Natural killer cell (primary cell): ENCODE results near the gene FOXP1. TPM values are rescaled to one million over a fixed set of nuclear protein-coding genes. Genes with fewer than 3 reads are reported as not detected.

Source experiments
- ATAC-seq, 3 donors: fragments of 150-1000 bp in 2 of 3; fragments of 200-7000 bp in 1 of 3; cut with Tn5 transposase; 1 replicate in 1 of 3; 2 replicates in 2 of 3; pipeline ENCODE4 v1.10.0; 2021; ENCODE audit warnings: mild to moderate bottlenecking in 2 of 3, moderate library complexity in 2 of 3
- DNase-seq, 2 donors: peaks; one replicate each; pipeline versions ENCODE4 v3.0.0 to v3.0.0-alpha.2; 2013 to 2021; ENCODE audit warnings: mixed read lengths in 1 of 2
- H3K27ac ChIP-seq: one replicate; pipeline ENCODE4 v1.5.1; 2013; ENCODE audit warnings: mild to moderate bottlenecking, low read length
- H3K27me3 ChIP-seq: one replicate; pipeline ENCODE4 v1.6.1; 2013; ENCODE audit warnings: low read length; ENCODE audit not compliant: control insufficient read depth, insufficient read depth
- H3K36me3 ChIP-seq: one replicate; pipeline ENCODE4 v1.6.1; 2013; ENCODE audit warnings: low read length; ENCODE audit not compliant: control insufficient read depth, insufficient read depth
- H3K4me1 ChIP-seq: one replicate; pipeline ENCODE4 v1.6.1; 2013; ENCODE audit warnings: low read length; ENCODE audit not compliant: control insufficient read depth, insufficient read depth
- H3K4me3 ChIP-seq: one replicate; pipeline ENCODE4 v1.5.1; 2013; ENCODE audit warnings: low read length
- H3K9me3 ChIP-seq: one replicate; pipeline ENCODE4 v1.6.1; 2013; ENCODE audit warnings: low read length; ENCODE audit not compliant: control insufficient read depth, insufficient read depth
- H3K27ac Mint-ChIP-seq, 2 donors: one replicate each; pipeline ENCODE4 v1.8.0; 2022; ENCODE audit warnings: mild to moderate bottlenecking in 2 of 2, mixed read lengths in 2 of 2, moderate library complexity in 1 of 2
- H3K27me3 Mint-ChIP-seq, 2 donors: one replicate each; pipeline ENCODE4 v1.8.0; 2022; ENCODE audit warnings: low read depth in 2 of 2, mixed read lengths in 2 of 2
- H3K36me3 Mint-ChIP-seq: one replicate; pipeline ENCODE4 v1.8.0; 2022; ENCODE audit warnings: mixed read lengths
- H3K4me1 Mint-ChIP-seq, 2 donors: one replicate each; pipeline ENCODE4 v1.8.0; 2022; ENCODE audit warnings: mixed read lengths in 2 of 2
- H3K4me3 Mint-ChIP-seq: one replicate; pipeline ENCODE4 v1.8.0; 2022; ENCODE audit warnings: mild to moderate bottlenecking, moderate library complexity, mixed read lengths
- H3K9me3 Mint-ChIP-seq, 2 donors: one replicate each; pipeline ENCODE4 v1.8.0; 2022; ENCODE audit warnings: mixed read lengths in 2 of 2
- WGBS: methylation state at CpG from one replicate; pipeline ENCODE4 v1.1.7; 2013; ENCODE audit warnings: missing lambda C conversion rate; ENCODE audit not compliant: insufficient coverage; 5-methylcytosine and 5-hydroxymethylcytosine counted together
- intact Hi-C: fragments of 100-400 bp; cut with micrococcal nuclease; formaldehyde crosslinking; loops from one replicate; pipeline ENCODE4 v1.14.2; 2022
- total RNA-seq, 4 donors: library from RNA; stranded (reverse); fragments of 120-200 nt in 1 of 4; gene quantifications; one replicate each; pipeline versions ENCODE4 v1.2.3 to v1.2.4, GENCODE V29; 2013 to 2022
- TF ChIP-seq, protein P1 (sequence below): fragments of 200-600 bp; IDR thresholded peaks from one replicate; pipeline ENCODE4 v1.8.0; 2022; ENCODE audit warnings: antibody characterized with exemption

Gene FOXP1
- total RNA-seq, 3 donors from 2014 or later (not counting 1 experiment from before 2014, with no cell fraction given): 166 to 185 (median 166) TPM

DNA sequence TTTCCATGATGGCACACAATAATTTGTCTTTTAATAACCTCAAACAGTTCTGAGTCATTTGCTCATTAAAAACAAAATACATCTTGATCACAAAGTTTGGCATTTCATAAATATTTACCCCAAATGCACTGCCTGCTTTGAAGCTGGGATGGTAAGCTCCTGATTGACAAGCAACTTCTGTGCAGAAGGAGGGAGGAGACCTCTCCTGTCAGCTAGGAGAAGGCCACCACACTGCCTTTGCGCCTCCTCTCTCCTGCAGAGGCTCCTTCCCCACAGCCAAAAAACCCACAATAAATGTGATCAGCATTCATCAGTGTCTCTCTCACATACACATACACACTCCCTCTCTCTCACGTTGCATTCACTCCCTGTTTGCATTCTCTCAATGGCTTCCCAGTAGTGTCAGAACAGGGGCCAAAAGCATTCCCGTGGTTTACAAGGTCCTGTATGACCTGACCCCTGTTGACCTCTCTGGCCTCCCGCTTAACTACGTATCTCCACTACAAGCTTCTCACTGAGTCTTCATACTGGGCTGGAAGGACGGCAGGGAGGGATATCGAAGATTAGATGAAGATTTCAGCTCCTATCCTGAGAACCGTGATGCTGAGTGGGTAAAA lies 216.4 kb downstream of the FOXP1 start:
- intact Hi-C loops: no loop called here
- no peak for ATAC-seq
- H3K27ac Mint-ChIP-seq: peak overlapping the region in 1 of 2 donors; percentile 37
- no peaks in the 10 kb centered on the region for H3K9me3 Mint-ChIP-seq
- no peak overlapping the region for H3K4me3 ChIP-seq
- no peaks in the 10 kb centered on the region for H3K4me1 ChIP-seq
- no peaks in the 10 kb centered on the region for H3K27me3 ChIP-seq
- peaks cover 7 to 11% of the 10 kb centered on the region in 2 donors for H3K4me1 Mint-ChIP-seq
- H3K9me3 ChIP-seq: no peaks in the 10 kb centered on the region
- 92% methylated on average over 8 of the region's 8 CpGs for WGBS
- H3K4me3 Mint-ChIP-seq: no peak overlapping the region
- no peak overlapping the region for H3K27ac ChIP-seq
- H3K36me3 ChIP-seq: no peaks in the 10 kb centered on the region
- no peaks in the 10 kb centered on the region for H3K36me3 Mint-ChIP-seq
- peak in 1 of 2 donors; percentile 34 for DNase-seq
- TF ChIP-seq, protein P1, sequence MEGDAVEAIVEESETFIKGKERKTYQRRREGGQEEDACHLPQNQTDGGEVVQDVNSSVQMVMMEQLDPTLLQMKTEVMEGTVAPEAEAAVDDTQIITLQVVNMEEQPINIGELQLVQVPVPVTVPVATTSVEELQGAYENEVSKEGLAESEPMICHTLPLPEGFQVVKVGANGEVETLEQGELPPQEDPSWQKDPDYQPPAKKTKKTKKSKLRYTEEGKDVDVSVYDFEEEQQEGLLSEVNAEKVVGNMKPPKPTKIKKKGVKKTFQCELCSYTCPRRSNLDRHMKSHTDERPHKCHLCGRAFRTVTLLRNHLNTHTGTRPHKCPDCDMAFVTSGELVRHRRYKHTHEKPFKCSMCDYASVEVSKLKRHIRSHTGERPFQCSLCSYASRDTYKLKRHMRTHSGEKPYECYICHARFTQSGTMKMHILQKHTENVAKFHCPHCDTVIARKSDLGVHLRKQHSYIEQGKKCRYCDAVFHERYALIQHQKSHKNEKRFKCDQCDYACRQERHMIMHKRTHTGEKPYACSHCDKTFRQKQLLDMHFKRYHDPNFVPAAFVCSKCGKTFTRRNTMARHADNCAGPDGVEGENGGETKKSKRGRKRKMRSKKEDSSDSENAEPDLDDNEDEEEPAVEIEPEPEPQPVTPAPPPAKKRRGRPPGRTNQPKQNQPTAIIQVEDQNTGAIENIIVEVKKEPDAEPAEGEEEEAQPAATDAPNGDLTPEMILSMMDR: no peak
- no peaks in the 10 kb centered on the region for H3K27me3 Mint-ChIP-seq

DNA sequence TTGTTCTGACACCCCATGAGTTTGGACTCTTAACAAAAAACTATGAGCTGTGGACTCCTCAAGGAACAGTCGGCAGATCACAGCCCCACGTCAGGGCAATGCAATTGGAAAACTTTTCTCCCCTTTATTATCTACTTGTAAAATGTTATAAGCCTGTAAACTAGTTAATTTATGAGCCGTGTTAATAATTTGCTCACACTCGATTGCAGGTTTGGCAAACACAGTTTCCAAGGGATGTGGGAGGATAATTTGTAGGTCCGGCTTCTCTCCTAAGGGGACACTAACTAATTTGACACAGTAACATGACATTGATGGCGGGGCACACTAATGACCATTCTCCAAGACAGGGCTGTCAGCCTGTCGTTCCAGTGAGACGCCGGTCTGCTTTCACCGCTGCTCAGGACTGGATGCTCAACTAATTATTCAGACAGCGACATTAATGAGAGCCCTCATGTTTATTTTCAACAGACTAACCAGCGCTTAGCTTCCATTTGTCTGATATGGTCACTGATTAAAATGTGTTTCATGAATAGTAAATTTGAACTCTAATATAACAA lies 222.1 kb downstream of the FOXP1 start:
- no peaks in the 10 kb centered on the region for H3K27me3 Mint-ChIP-seq
- H3K27ac Mint-ChIP-seq: no peak overlapping the region
- 99% methylated on average over 10 of the region's 12 CpGs for WGBS
- no peak overlapping the region for H3K4me3 Mint-ChIP-seq
- TF ChIP-seq, protein P1: no peak
- intact Hi-C loops: no loop called here
- no peaks in the 10 kb centered on the region for H3K9me3 ChIP-seq
- peak overlapping the region; percentile 31 for H3K27ac ChIP-seq
- no peaks in the 10 kb centered on the region for H3K4me1 Mint-ChIP-seq
- no peaks in the 10 kb centered on the region for H3K4me1 ChIP-seq
- ATAC-seq (no peak), DNase-seq (no peak)
- no peak overlapping the region for H3K4me3 ChIP-seq
- H3K9me3 Mint-ChIP-seq: no peaks in the 10 kb centered on the region
- no peaks in the 10 kb centered on the region for H3K27me3 ChIP-seq
- no peaks in the 10 kb centered on the region for H3K36me3 ChIP-seq
- no peaks in the 10 kb centered on the region for H3K36me3 Mint-ChIP-seq

DNA sequence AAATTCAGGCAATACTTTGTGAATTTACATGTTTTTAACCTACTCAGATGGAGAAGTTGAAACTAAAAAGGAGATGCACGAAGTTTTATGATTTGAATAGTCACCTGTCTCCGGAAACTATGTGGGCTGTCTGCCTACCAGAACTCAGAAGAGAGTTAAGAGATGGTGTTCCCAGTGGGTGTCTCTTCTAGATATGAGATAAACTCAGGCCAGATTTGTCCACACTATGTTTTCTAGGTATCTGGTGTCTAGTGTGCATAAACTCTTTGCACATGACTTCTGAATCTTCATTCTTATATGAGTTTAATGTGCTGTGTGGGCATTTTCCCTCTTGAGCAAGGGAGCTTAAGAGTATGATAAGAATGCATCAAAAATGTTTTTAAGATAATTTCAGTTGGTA lies 222.8 kb downstream of the FOXP1 start:
- WGBS: 32% methylated on average over 2 of the region's 2 CpGs
- intact Hi-C loops: no loop called here
- Histone ChIP-seq H3K4me1 (no peaks in the 10 kb centered on the region), H3K4me3 (no peak overlapping the region), H3K27ac (peak overlapping the region; percentile 31), H3K36me3 (no peaks in the 10 kb centered on the region), H3K9me3 (no peaks in the 10 kb centered on the region), H3K27me3 (no peaks in the 10 kb centered on the region)
- no peak overlapping the region for H3K27ac Mint-ChIP-seq
- no peaks in the 10 kb centered on the region for H3K27me3 Mint-ChIP-seq
- H3K9me3 Mint-ChIP-seq: no peaks in the 10 kb centered on the region
- peak in 1 of 2 donors; percentile 40 for DNase-seq
- H3K36me3 Mint-ChIP-seq: no peaks in the 10 kb centered on the region
- TF ChIP-seq, protein P1: no peak
- no peak for ATAC-seq
- H3K4me3 Mint-ChIP-seq: no peak overlapping the region
- no peaks in the 10 kb centered on the region for H3K4me1 Mint-ChIP-seq

DNA sequence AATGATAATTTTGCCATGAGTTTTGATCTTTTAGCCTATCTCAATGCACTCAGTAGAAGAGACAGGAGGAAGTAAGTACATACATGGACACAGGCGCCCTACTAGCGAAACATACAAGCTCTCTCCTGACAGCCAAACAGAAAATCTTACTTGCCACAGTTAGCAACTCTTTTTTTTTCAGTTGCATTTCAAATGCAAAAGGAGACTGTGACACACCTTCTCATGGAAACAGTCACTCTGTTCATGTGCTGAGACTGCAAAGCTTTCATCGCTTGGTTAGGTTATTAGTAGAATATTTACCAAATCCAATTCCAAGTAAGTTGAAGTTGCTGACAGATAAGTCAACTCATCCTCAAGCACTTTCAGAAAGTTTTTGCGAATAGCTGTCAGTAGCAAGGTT lies 223.3 kb downstream of the FOXP1 start:
- H3K4me1 ChIP-seq: no peaks in the 10 kb centered on the region
- H3K4me1 Mint-ChIP-seq: no peaks in the 10 kb centered on the region

More for the DNA sequence above, 223.3 kb downstream of the FOXP1 start:
- no peaks in the 10 kb centered on the region for H3K9me3 Mint-ChIP-seq
- H3K4me3 Mint-ChIP-seq: no peak overlapping the region
- no peaks in the 10 kb centered on the region for H3K9me3 ChIP-seq
- peak overlapping the region; percentile 24 for H3K27ac ChIP-seq
- H3K27me3 ChIP-seq: no peaks in the 10 kb centered on the region
- H3K4me3 ChIP-seq: peak overlapping the region; percentile 12
- WGBS: 66% methylated on average over 4 of the region's 4 CpGs
- ATAC-seq: no peak
- intact Hi-C loops: no loop called here
- no peaks in the 10 kb centered on the region for H3K36me3 Mint-ChIP-seq
- TF ChIP-seq, protein P1: no peak
- no peaks in the 10 kb centered on the region for H3K36me3 ChIP-seq
- no peak for DNase-seq
- H3K27ac Mint-ChIP-seq: no peak overlapping the region
- no peaks in the 10 kb centered on the region for H3K27me3 Mint-ChIP-seq
